Astrocyte (in vitro differentiated cells and primary cell): ENCODE results near the gene ZNF292.

ENCODE experiments used
- CTCF ChIP-seq: IDR thresholded peaks from 2 replicates; pipeline ENCODE4 v1.5.1; 2011; ENCODE audit warnings: low read depth, mild to moderate bottlenecking, inconsistent platforms, low read length, moderate library complexity; ENCODE audit not compliant: insufficient read depth
- EZH2 ChIP-seq: IDR thresholded peaks from 2 replicates; pipeline ENCODE4 v1.6.1; 2012; ENCODE audit warnings: mild to moderate bottlenecking, low read length, inconsistent platforms; ENCODE audit not compliant: insufficient read depth

- TF ChIP-seq EZH2 (no peak), CTCF (no peak)
These were observed 126.1 kb downstream of the ZNF292 start for GRCh38 chr6:87281426-87281825.
